EH (cell line): Measurements from ENCODE around the gene PDE9A.
"Not testable (repeated sequence)": the region's sequence is repeated elsewhere in the genome, so short reads cannot be mapped to it uniquely, and the experiment has no call there.

Experiments used
- DNase-seq: peaks from one replicate; pipeline ENCODE4 v3.0.0-alpha.2; 2015; ENCODE audit warnings: low read depth

PDE9A gene

DNA sequence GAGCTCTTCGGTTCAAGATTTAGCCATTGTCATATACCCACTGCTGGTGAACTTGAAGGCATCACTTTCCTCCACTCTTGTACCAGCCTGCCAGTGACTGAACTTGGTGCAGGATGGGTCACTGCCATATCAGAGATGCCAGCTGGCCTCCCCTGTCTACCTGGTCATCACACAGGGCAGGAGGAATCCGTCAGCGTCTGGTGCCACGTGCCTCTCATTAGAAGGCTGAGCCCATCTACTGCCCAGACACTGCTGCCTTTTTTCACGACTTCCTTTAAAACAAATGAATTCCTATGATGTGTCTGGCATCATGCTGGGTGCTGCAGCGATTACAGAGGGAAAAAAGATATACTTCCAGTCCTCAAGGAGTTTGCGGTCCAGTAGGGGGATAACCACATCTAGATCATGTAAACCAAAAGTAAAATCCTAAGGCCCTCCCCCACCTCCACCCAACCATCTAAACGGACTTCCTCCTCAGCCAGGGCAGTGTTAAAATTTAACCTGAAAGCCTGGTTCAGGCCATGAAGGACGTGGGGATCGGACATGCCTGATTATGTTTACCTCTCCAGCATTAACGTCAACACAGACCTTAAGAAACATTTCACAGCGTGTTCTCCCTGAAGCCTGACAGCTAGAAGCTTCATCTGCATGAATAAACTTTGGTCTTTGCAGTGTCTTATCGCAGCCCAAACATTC lies 29.2 kb upstream of the PDE9A start:
- DNase-seq, result no peak

DNA sequence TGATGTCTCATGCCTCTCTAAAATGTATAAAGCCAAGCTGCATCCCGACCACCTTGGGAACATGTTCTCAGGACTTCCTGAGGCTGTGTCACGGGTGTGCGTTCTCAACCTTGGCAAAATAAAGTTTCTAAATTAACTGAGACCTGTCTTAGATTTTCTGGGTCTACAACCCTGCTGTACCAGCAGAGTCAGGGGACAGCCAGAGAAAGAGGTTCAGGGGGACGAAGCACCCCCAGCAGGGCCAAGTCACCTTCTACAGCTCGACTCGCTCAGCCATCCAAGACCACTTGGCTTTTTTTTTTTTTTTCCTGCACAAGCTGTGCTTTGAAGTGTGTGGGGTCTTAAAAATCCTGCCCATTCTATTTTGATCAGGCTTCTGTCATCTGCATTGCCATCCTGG lies 28.5 kb upstream of the PDE9A start:
- no peak for DNase-seq

DNA sequence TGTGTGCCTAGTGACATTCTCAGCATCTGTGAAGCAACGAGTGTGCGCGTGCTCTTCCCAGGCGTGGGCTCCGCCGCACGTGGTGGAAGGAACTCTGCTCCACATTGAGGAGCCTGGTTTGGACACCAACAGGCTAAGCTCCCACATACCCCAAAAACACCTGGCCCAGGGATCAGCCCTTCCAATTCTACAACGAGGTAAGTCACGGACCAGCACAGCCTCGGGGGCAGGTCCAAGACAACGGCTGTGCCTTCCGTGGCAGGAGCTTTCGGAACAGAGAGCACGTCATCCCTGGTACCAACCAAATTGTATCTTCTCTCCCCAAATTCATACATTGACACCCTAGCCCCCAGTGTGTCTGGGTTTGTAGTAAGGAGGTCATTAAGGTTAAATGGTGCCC lies 27.2 kb upstream of the PDE9A start:
- DNase-seq, result no peak

DNA sequence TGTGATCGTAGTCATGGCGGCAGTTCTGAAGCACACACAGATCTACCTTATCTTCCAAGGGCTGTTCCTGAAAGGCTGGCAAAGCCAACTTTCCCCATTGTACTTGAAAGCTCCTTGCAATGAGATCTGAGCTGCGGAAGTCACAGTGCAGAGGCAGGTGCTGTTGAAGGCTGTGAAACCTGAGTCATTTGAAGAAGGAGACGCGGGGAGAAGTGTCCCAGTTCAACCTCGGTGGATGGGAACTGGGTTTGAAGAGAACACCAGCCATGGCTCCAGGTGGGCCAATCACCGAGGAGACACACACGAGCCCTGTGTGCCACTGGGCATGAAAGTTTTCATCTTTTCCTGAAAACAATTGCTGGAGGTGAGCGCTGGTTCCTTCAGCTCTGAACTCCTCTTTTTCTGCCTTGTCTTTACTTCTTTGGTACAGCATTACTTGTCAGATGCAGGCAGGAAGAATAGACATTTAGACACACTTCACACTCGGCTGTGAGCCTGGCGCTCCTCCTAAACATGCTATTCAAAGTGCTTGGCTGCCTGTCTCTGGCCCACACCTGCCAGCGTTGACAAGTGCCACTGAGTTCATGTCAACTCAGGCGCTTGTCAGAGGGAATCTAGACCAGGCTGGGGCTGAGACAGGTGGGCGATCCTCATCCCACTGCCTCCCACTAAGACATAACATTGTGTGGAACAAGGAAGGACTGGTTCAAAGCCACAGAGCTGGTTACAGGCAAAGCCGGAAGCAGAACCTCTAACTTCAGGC lies 25.7 kb upstream of the PDE9A start:
- no peak for DNase-seq

DNA sequence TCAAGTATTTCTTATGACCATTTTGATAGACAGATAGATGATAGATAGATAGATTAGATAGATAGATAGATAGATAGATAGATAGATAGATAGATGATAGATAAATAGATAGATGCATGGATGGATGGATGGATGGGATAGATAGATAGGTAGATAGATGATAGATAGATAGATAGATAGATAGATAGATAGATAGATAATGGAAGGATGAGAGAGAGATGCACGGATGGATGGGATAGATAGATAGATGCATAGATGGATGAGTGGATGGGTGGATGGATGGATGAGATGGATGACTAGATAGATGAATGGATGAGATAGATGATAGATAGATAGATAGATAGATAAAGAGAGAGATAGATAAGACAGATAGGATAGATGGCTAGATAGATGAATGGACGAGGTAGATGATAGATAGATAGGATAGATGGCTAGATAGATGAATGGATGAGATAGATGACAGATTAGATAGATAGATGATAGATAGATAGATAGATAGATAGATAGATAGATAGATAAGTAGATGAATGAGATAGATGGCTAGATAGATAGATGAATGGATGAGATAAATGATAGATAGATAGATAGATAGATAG lies 24.9 kb upstream of the PDE9A start:
- DNase-seq, result not testable (repeated sequence)

DNA sequence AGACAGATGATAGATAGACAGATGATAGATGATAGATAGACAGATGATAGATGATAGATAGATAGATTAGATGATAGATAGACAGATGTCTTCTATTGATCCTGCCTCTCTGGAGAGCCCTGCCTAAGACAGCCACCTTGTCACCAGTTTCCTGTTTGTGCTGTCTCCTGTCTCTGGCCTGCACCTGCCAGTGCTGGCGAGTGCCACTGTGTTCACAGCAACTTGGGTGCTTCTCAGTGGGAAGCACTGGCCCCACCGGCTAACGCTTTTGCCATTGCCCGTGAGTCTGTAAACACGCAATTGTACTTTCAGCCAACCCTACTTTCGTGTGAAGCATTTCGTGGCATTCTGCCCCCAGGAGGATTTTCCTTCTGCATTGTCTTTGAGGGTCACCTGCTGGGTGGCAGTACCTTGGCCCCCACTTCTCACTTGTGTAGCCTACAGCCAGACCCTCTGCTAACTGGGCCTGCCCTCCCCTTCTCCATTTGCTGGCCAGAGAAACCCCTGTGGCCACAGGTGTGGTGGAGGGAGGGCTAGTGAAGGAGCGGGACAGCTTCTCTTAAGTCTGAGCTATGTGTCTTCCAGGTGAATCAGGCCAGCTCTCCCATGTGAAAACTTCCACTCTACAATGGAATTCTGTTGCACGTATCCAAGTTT lies 23.4 kb upstream of the PDE9A start:
- no peak for DNase-seq

DNA sequence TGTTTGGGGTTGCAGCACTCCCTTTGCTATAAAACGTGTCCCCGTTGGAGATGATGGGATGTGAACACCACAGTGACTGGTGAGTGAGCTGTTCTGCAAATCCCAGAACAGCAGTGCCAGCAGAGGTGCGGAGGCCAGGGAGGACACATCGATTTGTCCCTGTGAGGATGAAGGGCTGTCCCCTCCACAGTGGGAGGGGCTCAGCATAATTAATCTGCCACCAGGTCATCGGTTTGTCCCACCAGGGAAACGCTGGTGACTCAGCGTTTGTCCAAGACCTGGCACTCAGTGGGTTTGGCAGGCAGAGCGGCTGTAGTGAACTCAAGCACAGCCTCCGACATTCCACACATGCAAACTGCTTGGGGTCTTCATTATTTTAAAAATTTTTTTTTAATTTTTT lies 22.8 kb upstream of the PDE9A start:
- DNase-seq, result no peak

DNA sequence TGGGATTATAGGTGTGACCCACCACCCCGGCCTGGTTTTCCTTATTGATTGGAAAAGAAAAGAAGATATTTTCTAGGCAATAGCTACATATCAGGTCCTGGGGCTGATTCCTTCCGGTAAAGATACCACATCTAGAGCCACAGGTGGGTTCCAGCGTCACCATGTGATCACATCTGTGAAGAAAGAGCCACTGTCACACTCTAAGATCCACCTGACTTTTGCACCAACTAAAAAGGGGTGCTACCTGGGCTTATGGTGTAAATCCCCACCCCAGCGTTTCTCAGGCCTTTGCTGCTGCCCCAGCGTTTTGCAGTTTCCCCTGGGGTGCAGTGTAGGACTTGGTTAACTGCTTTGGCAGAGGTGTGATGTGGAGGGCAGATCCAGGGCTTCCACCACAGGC lies 22.3 kb upstream of the PDE9A start:
- DNase-seq, result no peak

DNA sequence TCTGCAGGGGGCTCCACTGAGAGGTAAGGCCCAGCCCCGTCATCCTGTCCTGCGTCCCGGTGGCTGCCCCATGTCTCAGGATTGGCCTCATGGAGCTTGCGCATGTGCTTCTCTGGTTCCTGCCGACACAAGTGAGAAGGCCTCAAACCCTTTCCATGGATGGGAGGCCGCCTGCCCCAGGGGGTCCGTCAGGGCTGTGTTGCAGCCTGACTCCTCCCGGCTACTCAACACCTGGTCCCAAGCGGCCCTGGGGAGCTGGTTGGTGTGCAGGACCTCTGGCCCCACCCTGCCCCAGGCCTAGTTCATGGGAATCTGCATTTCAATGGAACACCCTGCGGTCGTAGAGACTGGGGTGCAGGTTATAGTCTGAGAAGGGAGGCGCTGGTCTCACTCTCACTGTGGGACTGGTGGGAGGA lies 21.1 kb upstream of the PDE9A start:
- no peak for DNase-seq

DNA sequence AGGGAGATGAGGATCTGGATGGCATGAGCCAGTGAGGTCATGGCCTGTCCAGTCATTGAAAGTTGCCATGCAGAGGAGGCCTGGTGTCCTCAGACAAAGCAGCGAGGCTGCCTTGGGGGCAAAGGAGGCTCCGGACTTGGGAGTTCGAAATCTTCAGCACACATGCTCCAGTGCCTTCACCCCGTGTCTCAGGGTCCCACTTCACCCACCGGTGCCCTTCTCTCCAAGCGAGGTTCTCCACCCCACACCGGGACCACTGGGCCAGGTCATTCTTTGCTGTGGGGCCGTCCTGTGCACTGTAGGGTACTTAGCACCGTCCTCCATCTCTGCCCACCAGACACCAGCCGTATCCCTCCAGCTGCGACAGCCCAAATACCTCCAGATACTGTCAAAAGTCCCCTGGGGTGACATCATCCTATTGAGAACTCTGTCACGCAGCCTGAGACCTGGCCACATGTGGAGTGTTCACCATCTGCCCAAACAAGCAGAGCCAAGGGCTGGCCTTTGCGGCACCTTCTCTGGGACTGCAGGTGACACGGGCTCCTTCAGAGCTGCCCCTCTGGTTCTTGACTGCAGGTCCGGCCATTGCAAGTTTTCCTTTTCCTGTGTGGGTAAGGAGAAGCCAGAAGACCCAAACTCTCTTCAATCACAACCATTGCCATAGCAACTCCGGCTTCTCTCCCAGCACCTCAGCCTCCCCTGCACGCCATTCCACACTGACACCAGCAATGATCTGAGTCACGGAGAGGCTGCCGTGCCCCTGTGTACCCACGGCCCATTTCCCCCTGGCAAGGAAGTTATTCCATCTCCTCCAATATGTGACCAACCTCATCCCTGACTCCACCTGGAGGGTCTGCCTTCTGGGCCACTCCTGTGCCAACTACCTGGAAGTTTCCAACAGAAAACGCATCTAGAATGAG lies 20.4 kb upstream of the PDE9A start:
- no peak for DNase-seq

DNA sequence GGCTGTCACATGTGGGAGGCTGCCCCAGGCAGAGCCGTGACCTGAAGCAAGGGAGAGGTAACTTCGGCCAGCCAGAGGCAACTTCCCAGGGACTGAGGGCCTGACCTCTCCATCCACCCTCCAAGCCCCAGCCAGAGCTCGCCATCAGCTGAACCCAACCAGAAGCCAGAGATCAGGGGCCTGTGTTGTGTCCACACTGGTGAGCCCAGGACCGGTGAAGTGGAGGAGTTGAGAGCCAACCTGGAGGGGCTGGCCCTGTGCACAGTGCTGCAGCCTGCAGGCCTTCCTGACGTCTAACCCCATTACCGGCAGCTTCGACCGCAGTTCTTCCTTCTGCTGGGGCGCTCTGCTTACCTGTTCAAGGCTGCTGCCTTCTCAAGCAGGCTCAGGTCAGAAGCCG lies 19.6 kb upstream of the PDE9A start:
- no peak for DNase-seq

DNA sequence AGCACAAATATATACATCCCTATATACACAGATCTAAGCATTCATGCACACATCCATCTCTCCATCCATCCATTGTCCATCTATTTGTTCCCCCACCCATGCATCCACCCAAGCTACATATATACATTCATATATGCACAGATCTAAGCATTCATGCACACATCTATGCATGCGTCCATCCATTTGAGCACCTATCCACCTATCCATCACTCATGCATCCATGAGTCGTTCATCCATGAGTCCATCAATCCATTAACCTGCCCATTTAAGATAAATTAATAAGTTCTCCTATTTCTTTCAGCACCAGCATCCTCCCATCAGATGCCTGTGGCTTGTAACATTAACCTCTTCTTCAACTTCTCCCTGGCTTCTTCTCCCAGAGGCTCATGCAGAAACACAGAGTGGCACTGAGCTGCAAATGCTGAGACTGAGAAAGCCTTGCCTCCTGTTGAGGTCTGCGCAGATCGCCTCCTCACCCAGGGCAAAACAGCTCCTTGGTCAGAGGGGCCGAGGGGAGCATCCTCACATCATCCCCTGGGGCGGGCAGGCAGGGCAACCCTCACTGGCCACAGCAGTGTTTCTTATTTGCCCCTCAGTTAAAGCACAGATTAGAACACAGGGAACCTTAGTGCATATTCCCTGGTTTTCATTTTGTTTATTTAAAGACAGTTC lies 17.4 kb upstream of the PDE9A start:
- no peak for DNase-seq

DNA sequence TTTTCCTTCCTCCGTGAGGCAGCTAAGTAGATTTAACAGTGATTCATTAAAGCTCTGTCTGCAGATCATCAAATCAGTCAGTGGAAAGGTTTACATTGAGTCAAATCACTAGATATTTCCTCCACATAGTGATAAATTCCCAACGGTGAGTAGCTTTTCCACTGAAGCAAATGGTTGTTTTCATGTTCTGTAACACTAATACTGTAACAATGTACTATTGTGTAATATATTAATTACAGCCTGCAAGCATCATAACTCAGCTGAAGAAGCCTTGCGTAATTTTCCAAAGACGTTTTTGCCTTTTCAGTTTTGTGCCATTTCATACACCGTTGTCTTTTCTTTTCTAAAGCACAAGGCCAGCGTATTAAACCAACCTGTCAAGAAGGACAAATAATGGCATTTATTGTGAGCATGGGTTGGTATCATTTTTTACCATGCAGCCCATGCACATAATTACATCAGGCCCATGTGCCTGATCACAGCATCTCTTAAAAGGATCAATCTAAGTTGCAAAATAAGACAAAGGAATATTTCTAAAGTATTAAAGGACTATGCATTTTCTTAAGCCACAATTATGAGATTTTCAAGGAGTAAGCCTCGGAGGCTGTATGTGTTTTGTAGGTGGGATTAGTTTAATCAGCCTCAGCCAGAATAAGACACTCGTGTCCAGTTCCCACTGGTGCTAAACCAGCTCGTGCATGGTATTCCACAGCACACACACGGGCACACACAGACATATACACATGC lies 16.7 kb upstream of the PDE9A start:
- peak; percentile 51 for DNase-seq

DNA sequence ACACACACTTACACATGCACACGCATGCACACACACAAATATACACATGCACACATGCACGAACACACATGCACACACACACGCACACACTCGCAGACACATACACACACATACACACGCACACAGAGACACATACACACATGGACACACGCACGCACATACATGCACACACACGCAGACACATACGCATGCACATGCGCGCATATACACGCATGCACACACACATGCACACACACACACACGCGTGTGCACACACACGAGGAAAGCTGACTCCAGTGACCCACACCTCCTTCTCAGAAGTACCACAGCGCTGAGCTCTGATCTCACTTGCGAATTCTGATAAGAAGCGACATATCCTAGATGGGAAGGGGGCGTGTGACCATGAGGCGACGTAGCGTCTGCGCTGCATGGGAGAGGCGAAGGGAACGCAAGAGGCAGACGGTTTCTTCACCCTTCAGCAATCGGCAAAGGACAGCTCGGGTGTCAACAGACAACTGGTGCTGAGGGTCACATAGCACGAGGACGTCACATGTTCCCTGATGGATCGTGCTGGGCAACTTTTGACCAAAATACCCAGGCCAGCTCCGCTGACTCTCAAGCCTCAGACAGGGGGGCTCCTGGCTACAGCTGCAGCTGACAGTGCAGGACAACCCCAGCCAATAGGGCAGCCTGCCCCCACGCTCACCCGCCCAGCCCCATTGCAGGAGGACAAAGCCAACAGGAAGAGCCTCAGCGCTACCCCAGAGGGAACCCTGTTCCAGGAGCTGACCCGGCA lies 16.0 kb upstream of the PDE9A start:
- DNase-seq, result no peak

DNA sequence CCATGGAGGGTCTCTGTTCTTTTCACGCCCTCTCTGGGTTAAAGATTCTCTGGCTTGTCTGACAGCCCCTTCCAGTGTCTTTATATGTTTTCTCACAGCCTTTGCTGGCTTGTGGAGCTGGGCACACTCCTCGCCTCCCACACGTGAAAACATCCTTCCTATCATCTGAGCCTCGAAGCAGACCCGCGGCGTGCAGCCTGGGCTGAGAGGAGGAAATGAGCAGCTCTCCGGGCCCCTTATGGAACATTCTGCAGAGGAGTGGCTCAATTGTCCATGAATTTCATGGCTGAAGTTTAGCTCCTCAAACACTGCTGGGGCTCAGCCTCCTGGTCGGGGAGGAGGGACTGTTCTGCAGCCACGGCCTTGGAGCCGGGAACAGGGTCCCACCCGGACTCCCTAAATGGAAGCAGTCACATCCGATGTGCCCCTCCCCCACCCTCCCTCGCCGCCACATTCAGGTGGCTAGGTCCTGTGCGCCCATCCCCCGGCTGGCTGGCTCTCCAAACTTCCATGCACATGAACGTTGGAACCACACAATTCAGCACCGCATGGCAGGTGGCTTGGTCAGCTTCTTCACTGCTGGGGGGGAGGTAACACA lies 15.1 kb upstream of the PDE9A start:
- DNase-seq, result no peak

DNA sequence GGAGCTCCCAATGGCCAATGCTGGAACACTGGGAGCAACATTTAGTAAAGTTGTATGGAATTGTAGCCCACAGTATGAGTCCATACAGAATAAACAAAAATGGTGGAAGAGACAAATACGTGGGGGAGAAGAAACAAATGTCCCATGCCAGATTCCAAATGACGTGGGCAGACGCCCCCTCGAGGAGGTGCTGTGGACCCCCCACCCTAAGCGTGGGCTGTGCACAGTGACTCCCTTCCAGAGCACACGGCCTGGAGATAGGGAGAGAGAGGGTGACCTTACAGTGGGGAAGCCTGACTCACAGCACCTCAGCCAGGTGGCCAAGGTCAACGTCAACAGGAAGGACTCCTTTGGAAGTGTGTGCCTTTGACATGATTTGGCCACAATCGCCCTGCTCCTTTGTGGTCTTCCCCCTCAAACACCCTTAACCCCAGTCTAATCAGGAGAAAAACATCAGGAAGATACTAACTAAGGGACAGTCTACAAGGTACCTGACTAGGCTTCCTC lies 13.7 kb upstream of the PDE9A start:
- no peak for DNase-seq

DNA sequence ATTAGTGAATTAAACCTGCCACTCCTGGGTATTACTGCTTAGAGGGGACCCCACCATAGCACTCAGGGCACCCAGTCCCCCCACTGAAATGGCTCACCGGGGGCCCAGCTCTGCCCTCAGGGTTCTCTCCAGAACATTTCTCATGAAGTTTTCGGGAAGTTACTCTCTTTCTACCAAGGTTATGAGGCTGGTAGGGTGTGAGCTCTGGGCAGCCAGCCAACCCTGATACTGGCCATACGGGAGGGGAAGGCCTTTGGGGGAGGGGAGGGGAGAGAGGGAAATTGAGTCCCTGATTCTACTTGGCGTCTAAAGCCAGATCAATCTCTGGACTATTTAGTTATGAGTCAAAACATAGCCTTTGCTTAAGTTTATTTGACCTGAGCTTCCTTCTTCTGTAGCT lies 12.9 kb upstream of the PDE9A start:
- DNase-seq, result no peak

DNA sequence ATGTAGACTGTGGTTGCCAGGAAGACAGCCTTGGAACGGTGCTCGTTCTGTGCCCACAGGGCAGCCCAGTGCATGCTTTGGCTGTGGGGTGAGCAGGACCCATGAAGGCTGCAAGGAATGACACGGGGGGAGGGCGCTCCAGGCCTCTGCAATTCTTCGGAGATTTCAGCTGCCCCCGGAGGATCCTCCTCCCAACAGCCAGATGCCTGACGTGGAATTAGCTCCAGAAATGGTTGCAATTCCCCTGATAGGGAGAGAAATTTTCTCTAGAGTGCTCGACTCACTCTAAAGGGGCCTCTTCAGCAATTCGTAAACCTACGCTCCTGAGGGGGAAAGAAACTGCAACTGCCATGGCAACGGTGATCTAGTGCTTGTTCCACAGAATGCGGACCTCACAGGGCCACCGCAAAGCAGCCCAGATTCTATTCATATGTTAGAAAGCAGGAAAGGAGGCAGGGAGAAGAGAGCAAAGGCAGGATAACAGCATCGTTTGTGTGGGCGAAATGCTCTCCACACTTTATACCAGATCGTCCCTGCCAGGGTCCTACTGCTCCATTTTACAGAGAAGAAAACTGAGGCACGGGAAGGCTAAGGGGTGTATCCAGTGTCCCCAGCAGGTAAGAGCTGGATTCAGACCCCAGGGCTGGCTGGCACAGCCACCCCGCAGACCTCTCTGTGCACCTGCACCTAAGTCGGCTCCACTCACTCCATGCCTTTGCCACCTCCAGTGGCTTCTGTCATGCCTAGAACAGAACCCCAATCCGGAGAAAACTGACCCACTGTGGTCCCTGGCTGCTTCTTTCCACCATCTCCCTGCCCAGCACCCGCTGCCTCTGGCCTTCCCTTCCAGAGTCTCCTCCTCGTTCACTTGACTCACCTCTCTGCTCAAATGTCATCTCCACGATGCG lies 11.9 kb upstream of the PDE9A start:
- DNase-seq, result peak; percentile 3
